ENCODE results near the gene KRT20. TPM values are rescaled to one million over a fixed set of nuclear protein-coding genes. Genes with fewer than 3 reads are reported as not detected.

The KRT20 gene
- total RNA-seq, result not detected

GRCh38 chr17:40884708-40885512 is at the start of gene KRT20:
Gene KRT20, minus strand, starts transcription at chr17:40885242. Its CDS starts 57 bp downstream, at chr17:40885185.

DNA sequence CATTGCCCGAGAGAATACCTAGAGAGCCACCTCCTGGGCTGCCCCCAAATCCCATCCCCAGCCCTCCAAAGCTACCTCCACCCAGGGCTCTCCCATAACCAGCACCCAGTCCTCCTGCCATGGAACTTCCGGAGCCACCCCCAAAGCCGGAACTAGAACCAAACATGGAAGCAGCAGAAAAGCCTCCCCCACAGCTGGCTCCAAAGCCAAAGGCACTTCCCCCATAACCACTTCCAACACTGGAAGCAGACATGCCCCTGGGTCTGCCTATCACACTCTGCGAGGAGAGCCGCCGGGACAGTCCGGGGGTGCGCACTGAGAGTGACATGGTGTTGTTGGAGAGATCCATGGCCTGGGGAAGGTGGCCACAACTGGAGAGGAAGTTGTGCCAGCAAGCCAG is 18.2 kb downstream of the KRT20 start, which contains the start of gene KRT12:
Gene KRT12, minus strand, starts transcription at position 386 of the 400 bp plus-strand sequence. Its CDS starts 37 bp downstream, at position 349.

Other genes starting within 250 kb of the KRT20 start
- gene SMARCE1, start 237.4 kb downstream of the KRT20 start, total RNA-seq, result 10 to 100 TPM; 74.3 to 76.6 TPM
- under 1 TPM in 1 of 2 donors, not detected in 1; 0.34 TPM for gene KRT222, start 220.1 kb downstream of the KRT20 start, total RNA-seq
- not detected for gene KRT24, start 181.5 kb downstream of the KRT20 start, total RNA-seq
- not detected for gene KRT25, start 129.9 kb downstream of the KRT20 start, total RNA-seq
- gene KRT26, start 113.0 kb downstream of the KRT20 start, total RNA-seq, result not detected
- 1 to 10 TPM in 1 of 2 donors, not detected in 1; 1.3 TPM for gene KRT27, start 102.7 kb downstream of the KRT20 start, total RNA-seq
- gene KRT28, start 85.3 kb downstream of the KRT20 start, total RNA-seq, result not detected
- gene KRT10, start 62.6 kb downstream of the KRT20 start, total RNA-seq, result 1 to 10 TPM; 1.7 to 3.0 TPM
- under 1 TPM in 1 of 2 donors, not detected in 1; 0.34 TPM for gene KRT12, start 18.0 kb downstream of the KRT20 start, total RNA-seq
- not detected for gene KRT23, start 52.4 kb upstream of the KRT20 start, total RNA-seq
- gene KRT39, start 81.7 kb upstream of the KRT20 start, total RNA-seq, result not detected
- gene KRT40, start 99.1 kb upstream of the KRT20 start, total RNA-seq, result not detected
- gene KRTAP3-3, start 108.9 kb upstream of the KRT20 start, total RNA-seq, result not detected
- gene KRTAP3-2, start 114.7 kb upstream of the KRT20 start, total RNA-seq, result not detected
- not detected for gene KRTAP3-1, start 123.9 kb upstream of the KRT20 start, total RNA-seq
- not detected for gene KRTAP1-5, start 142.0 kb upstream of the KRT20 start, total RNA-seq
- gene KRTAP1-4, start 145.0 kb upstream of the KRT20 start, total RNA-seq, result not detected
- not detected for gene KRTAP1-3, start 149.6 kb upstream of the KRT20 start, total RNA-seq
- gene KRTAP1-1, start 156.2 kb upstream of the KRT20 start, total RNA-seq, result not detected
- not detected for gene KRTAP2-1, start 162.1 kb upstream of the KRT20 start, total RNA-seq
- gene KRTAP2-2, start 170.0 kb upstream of the KRT20 start, total RNA-seq, result not detected
- not detected for gene KRTAP2-3, start 174.9 kb upstream of the KRT20 start, total RNA-seq
- gene KRTAP2-4, start 180.6 kb upstream of the KRT20 start, total RNA-seq, result not detected
- gene KRTAP4-7, start 198.9 kb upstream of the KRT20 start, total RNA-seq, result not detected
- gene KRTAP4-8, start 212.9 kb upstream of the KRT20 start, total RNA-seq, result not detected
- gene KRTAP4-16, start 217.0 kb upstream of the KRT20 start, total RNA-seq, result not detected
- gene KRTAP4-9, start 220.1 kb upstream of the KRT20 start, total RNA-seq, result not detected
- gene KRTAP4-11, start 233.1 kb upstream of the KRT20 start, total RNA-seq, result not detected
- not detected for gene KRTAP4-12, start 238.9 kb upstream of the KRT20 start, total RNA-seq